Measurements from ENCODE around the gene SIRT4. TPM values are rescaled to one million over a fixed set of nuclear protein-coding genes. Genes with fewer than 3 reads are reported as not detected.

SIRT4 gene
- total and polyA plus RNA-seq, 2 of the 13 experiments (the other 11 are each of a cell fraction or from before 2014, with no cell fraction given): 3.4 to 5.8 TPM

Small RNA genes within 50 kb of the gene (small RNA-seq; reads per million reads assigned to genes)
- 3.9 to 37.7 (median 4.0) reads per million in 3 experiments for gene RNU4-1 (ENCODE audit: insufficient read depth in 2 of 3, insufficient read length in 3 of 3, low read depth in 2 of 3, low replicate concordance in 1 of 3)
- 17.3 to 237 (median 23.4) reads per million in 3 experiments for gene RNU4-2 (ENCODE audit: insufficient read depth in 2 of 3, insufficient read length in 3 of 3, low read depth in 2 of 3, low replicate concordance in 1 of 3)
- gene RNU6-1088P (ENCODE audit: insufficient read depth in 2 of 3, insufficient read length in 3 of 3, low read depth in 2 of 3, low replicate concordance in 1 of 3): 0 reads per million in 3 experiments

Other genes with a start within 250 kb of the SIRT4 start
- gene RAB35, start 185.6 kb upstream of the SIRT4 start, total RNA-seq (2016; rRNA removed; fragmentation: Illumina TruSeq; extraction: Trizol): 25.9 and 29.1 TPM in 2 replicates
- gene RAB35, start 185.6 kb upstream of the SIRT4 start, polyA plus RNA-seq (2011; rRNA removed): 25.2 and 32.2 TPM in 2 replicates
- gene GCN1, start 107.6 kb upstream of the SIRT4 start, total RNA-seq (2016; rRNA removed; fragmentation: Illumina TruSeq; extraction: Trizol): 66.7 and 83.0 TPM in 2 replicates
- 55.3 and 58.2 TPM in 2 replicates for gene GCN1, start 107.6 kb upstream of the SIRT4 start, polyA plus RNA-seq (2011; rRNA removed)
- gene RPLP0, start 101.2 kb upstream of the SIRT4 start, total RNA-seq (2016; rRNA removed; fragmentation: Illumina TruSeq; extraction: Trizol): 2,915 and 3,025 TPM in 2 replicates
- gene RPLP0, start 101.2 kb upstream of the SIRT4 start, polyA plus RNA-seq (2011; rRNA removed): 5,570 and 6,229 TPM in 2 replicates
- 13.6 and 14.2 TPM in 2 replicates for gene PXN, start 36.6 kb upstream of the SIRT4 start, total RNA-seq (2016; rRNA removed; fragmentation: Illumina TruSeq; extraction: Trizol)
- gene PXN, start 36.6 kb upstream of the SIRT4 start, polyA plus RNA-seq (2011; rRNA removed): 13.9 and 14.2 TPM in 2 replicates
- gene RNU4-2, start 10.4 kb upstream of the SIRT4 start, total RNA-seq (2016; rRNA removed; fragmentation: Illumina TruSeq; extraction: Trizol): 1,104 and 11,327 TPM in 2 replicates
- under 0.01 TPM in 2 replicates for gene RNU4-2, start 10.4 kb upstream of the SIRT4 start, polyA plus RNA-seq (2011; rRNA removed)
- gene RNU4-1, start 9.1 kb upstream of the SIRT4 start, total RNA-seq (2016; rRNA removed; fragmentation: Illumina TruSeq; extraction: Trizol): 623 and 7,407 TPM in 2 replicates
- not detected in 2 replicates for gene RNU4-1, start 9.1 kb upstream of the SIRT4 start, polyA plus RNA-seq (2011; rRNA removed)
- gene PLA2G1B, start 25.5 kb downstream of the SIRT4 start, total RNA-seq (2016; rRNA removed; fragmentation: Illumina TruSeq; extraction: Trizol): 0.87 and 1.4 TPM in 2 replicates
- 0.33 and 0.59 TPM in 2 replicates for gene PLA2G1B, start 25.5 kb downstream of the SIRT4 start, polyA plus RNA-seq (2011; rRNA removed)
- gene MSI1, start 66.8 kb downstream of the SIRT4 start, total RNA-seq (2016; rRNA removed; fragmentation: Illumina TruSeq; extraction: Trizol): 0.46 and 0.80 TPM in 2 replicates
- gene MSI1, start 66.8 kb downstream of the SIRT4 start, polyA plus RNA-seq (2011; rRNA removed): 0.08 and 0.09 TPM in 2 replicates
- gene COX6A1, start 135.8 kb downstream of the SIRT4 start, total RNA-seq (2016; rRNA removed; fragmentation: Illumina TruSeq; extraction: Trizol): 204 and 542 TPM in 2 replicates
- 655 and 673 TPM in 2 replicates for gene COX6A1, start 135.8 kb downstream of the SIRT4 start, polyA plus RNA-seq (2011; rRNA removed)
- gene TRIAP1, start 144.1 kb downstream of the SIRT4 start, total RNA-seq (2016; rRNA removed; fragmentation: Illumina TruSeq; extraction: Trizol): 117 and 178 TPM in 2 replicates
- 44.4 and 55.0 TPM in 2 replicates for gene TRIAP1, start 144.1 kb downstream of the SIRT4 start, polyA plus RNA-seq (2011; rRNA removed)
- 29.7 and 38.5 TPM in 2 replicates for gene GATC, start 144.1 kb downstream of the SIRT4 start, total RNA-seq (2016; rRNA removed; fragmentation: Illumina TruSeq; extraction: Trizol)
- 16.2 and 17.7 TPM in 2 replicates for gene GATC, start 144.1 kb downstream of the SIRT4 start, polyA plus RNA-seq (2011; rRNA removed)
- gene SRSF9, start 167.4 kb downstream of the SIRT4 start, total RNA-seq (2016; rRNA removed; fragmentation: Illumina TruSeq; extraction: Trizol): 144 and 153 TPM in 2 replicates
- gene SRSF9, start 167.4 kb downstream of the SIRT4 start, polyA plus RNA-seq (2011; rRNA removed): 96.2 and 125 TPM in 2 replicates
- 271 and 403 TPM in 2 replicates for gene DYNLL1, start 193.8 kb downstream of the SIRT4 start, total RNA-seq (2016; rRNA removed; fragmentation: Illumina TruSeq; extraction: Trizol)
- gene DYNLL1, start 193.8 kb downstream of the SIRT4 start, polyA plus RNA-seq (2011; rRNA removed): 294 and 318 TPM in 2 replicates
- gene COQ5, start 226.8 kb downstream of the SIRT4 start, total RNA-seq (2016; rRNA removed; fragmentation: Illumina TruSeq; extraction: Trizol): 41.5 and 59.8 TPM in 2 replicates
- gene COQ5, start 226.8 kb downstream of the SIRT4 start, polyA plus RNA-seq (2011; rRNA removed): 27.6 and 36.4 TPM in 2 replicates
- 62.5 and 86.7 TPM in 2 replicates for gene RNF10, start 232.0 kb downstream of the SIRT4 start, total RNA-seq (2016; rRNA removed; fragmentation: Illumina TruSeq; extraction: Trizol)
- gene RNF10, start 232.0 kb downstream of the SIRT4 start, polyA plus RNA-seq (2011; rRNA removed): 74.5 and 88.0 TPM in 2 replicates

Data from HepG2 (cell line).